ENCODE data around the gene DPP6. TPM values are rescaled to one million over a fixed set of nuclear protein-coding genes. Genes with fewer than 3 reads are reported as not detected.

Gene DPP6
- total and polyA plus RNA-seq, 5 donors = 0.07 to 0.35 (median 0.11) TPM; not detected in 2

GRCh38 chr7:154627646-154628290, 575.6 kb downstream of the DPP6 start:
- no peak for ATAC-seq
- Histone ChIP-seq H3K27me3 (ENCODE audit: control insufficient read depth, insufficient read depth) (no peaks in the 10 kb centered on the region), H3K4me1 (ENCODE audit: control insufficient read depth, insufficient read depth, low read length) (no peaks in the 10 kb centered on the region), H3K4me3 (ENCODE audit: low read length) (no peak overlapping the region), H3K27ac (ENCODE audit: low read length) (no peak overlapping the region), H3K9me3 (ENCODE audit: control insufficient read depth, low read length) (no peaks in the 10 kb centered on the region)
- intact Hi-C loops (cut with DNase I) = no loop called here
- no peak for DNase-seq
- 74% methylated on average over 5 of the region's 5 CpGs for WGBS

GRCh38 chr7:154628556-154628955, 576.4 kb downstream of the DPP6 start:
- no peaks in the 10 kb centered on the region for H3K27me3 ChIP-seq (ENCODE audit: control insufficient read depth, insufficient read depth)
- no peak for DNase-seq
- H3K4me3 ChIP-seq (ENCODE audit: low read length) = no peak overlapping the region
- H3K27ac ChIP-seq (ENCODE audit: low read length) = no peak overlapping the region
- no peaks in the 10 kb centered on the region for H3K4me1 ChIP-seq (ENCODE audit: control insufficient read depth, insufficient read depth, low read length)
- no peak for ATAC-seq
- no peaks in the 10 kb centered on the region for H3K9me3 ChIP-seq (ENCODE audit: control insufficient read depth, low read length)
- WGBS = 52% methylated on average over 7 of the region's 7 CpGs
- intact Hi-C loops (cut with DNase I) = no loop called here

- H3K9me3 ChIP-seq (ENCODE audit: control insufficient read depth, low read length) = no peaks in the 10 kb centered on the region
- no peaks in the 10 kb centered on the region for H3K27me3 ChIP-seq (ENCODE audit: control insufficient read depth, insufficient read depth)
- no peak overlapping the region for H3K27ac ChIP-seq (ENCODE audit: low read length)
- intact Hi-C loops (cut with DNase I) = no loop called here
- H3K4me3 ChIP-seq (ENCODE audit: low read length) = no peak overlapping the region
- DNase-seq (no peak), ATAC-seq (no peak)
- WGBS = 34% methylated on average over 4 of the region's 4 CpGs
- H3K4me1 ChIP-seq (ENCODE audit: control insufficient read depth, insufficient read depth, low read length) = no peaks in the 10 kb centered on the region
Measured at GRCh38 chr7:154631162-154631561, 579.0 kb downstream of the DPP6 start.

DNA sequence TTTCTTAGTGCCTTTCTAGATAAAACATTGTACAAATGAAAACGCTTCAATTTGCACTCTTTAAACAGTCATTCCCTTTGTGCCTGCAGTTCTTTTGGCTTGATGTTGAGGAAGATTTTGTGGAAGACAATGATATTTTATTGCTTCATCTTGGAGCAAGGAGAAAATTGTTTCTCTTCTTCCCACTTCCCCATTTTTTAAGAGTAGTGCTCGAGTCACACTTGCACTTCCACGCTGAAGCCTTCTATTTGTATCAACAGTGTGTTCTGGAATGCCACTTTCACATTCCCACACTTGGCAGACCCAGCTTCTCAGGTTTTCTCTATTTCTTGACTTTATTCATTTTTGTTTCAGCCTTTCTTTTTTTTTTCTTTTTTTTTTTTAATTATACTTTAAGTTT, 581.4 kb downstream of the DPP6 start:
- H3K4me3 ChIP-seq (ENCODE audit: low read length) = no peak overlapping the region
- H3K4me1 ChIP-seq (ENCODE audit: control insufficient read depth, insufficient read depth, low read length) = no peaks in the 10 kb centered on the region
- no peak overlapping the region for H3K27ac ChIP-seq (ENCODE audit: low read length)
- WGBS = 83% methylated on average over 3 of the region's 3 CpGs
- DNase-seq (no peak), ATAC-seq (no peak)
- H3K27me3 ChIP-seq (ENCODE audit: control insufficient read depth, insufficient read depth) = no peaks in the 10 kb centered on the region
- no peaks in the 10 kb centered on the region for H3K9me3 ChIP-seq (ENCODE audit: control insufficient read depth, low read length)
- intact Hi-C loops (cut with DNase I) = no loop called here

GRCh38 chr7:154638286-154638685, 586.1 kb downstream of the DPP6 start:
- no peaks in the 10 kb centered on the region for H3K27me3 ChIP-seq (ENCODE audit: control insufficient read depth, insufficient read depth)
- DNase-seq = no peak
- no peak for ATAC-seq
- no peak overlapping the region for H3K27ac ChIP-seq (ENCODE audit: low read length)
- 68% methylated on average over 9 of the region's 9 CpGs for WGBS
- intact Hi-C loops (cut with DNase I) = no loop called here
- no peaks in the 10 kb centered on the region for H3K4me1 ChIP-seq (ENCODE audit: control insufficient read depth, insufficient read depth, low read length)
- H3K9me3 ChIP-seq (ENCODE audit: control insufficient read depth, low read length) = no peaks in the 10 kb centered on the region
- H3K4me3 ChIP-seq (ENCODE audit: low read length) = no peak overlapping the region

- WGBS = 44% methylated on average over 10 of the region's 10 CpGs
- Histone ChIP-seq H3K27me3 (ENCODE audit: control insufficient read depth, insufficient read depth) (no peaks in the 10 kb centered on the region), H3K27ac (ENCODE audit: low read length) (no peak overlapping the region), H3K9me3 (ENCODE audit: control insufficient read depth, low read length) (no peaks in the 10 kb centered on the region), H3K4me1 (ENCODE audit: control insufficient read depth, insufficient read depth, low read length) (no peaks in the 10 kb centered on the region), H3K4me3 (ENCODE audit: low read length) (no peak overlapping the region)
- DNase-seq = no peak
- ATAC-seq = no peak
- intact Hi-C loops (cut with DNase I) = no loop called here
Measured at GRCh38 chr7:154640266-154640865, 588.2 kb downstream of the DPP6 start.

- no peaks in the 10 kb centered on the region for H3K9me3 ChIP-seq (ENCODE audit: control insufficient read depth, low read length)
- DNase-seq (no peak), ATAC-seq (no peak)
- H3K27ac ChIP-seq (ENCODE audit: low read length) = no peak overlapping the region
- H3K27me3 ChIP-seq (ENCODE audit: control insufficient read depth, insufficient read depth) = no peaks in the 10 kb centered on the region
- no peaks in the 10 kb centered on the region for H3K4me1 ChIP-seq (ENCODE audit: control insufficient read depth, insufficient read depth, low read length)
- intact Hi-C loops (cut with DNase I) = no loop called here
- 42% methylated on average over 4 of the region's 4 CpGs for WGBS
- H3K4me3 ChIP-seq (ENCODE audit: low read length) = no peak overlapping the region
Measured at GRCh38 chr7:154640917-154641316, 588.7 kb downstream of the DPP6 start.

GRCh38 chr7:154644366-154644765, 592.2 kb downstream of the DPP6 start:
- WGBS = 73% methylated on average over 3 of the region's 3 CpGs
- Histone ChIP-seq H3K4me1 (ENCODE audit: control insufficient read depth, insufficient read depth, low read length) (no peaks in the 10 kb centered on the region), H3K9me3 (ENCODE audit: control insufficient read depth, low read length) (no peaks in the 10 kb centered on the region), H3K4me3 (ENCODE audit: low read length) (no peak overlapping the region), H3K27me3 (ENCODE audit: control insufficient read depth, insufficient read depth) (no peaks in the 10 kb centered on the region), H3K27ac (ENCODE audit: low read length) (no peak overlapping the region)
- intact Hi-C loops (cut with DNase I) = no loop called here
- ATAC-seq (no peak), DNase-seq (no peak)

GRCh38 chr7:154646126-154647013, 594.2 kb downstream of the DPP6 start:
- DNase-seq = no peak
- Histone ChIP-seq H3K4me3 (ENCODE audit: low read length) (no peak overlapping the region), H3K9me3 (ENCODE audit: control insufficient read depth, low read length) (no peaks in the 10 kb centered on the region), H3K4me1 (ENCODE audit: control insufficient read depth, insufficient read depth, low read length) (no peaks in the 10 kb centered on the region), H3K27me3 (ENCODE audit: control insufficient read depth, insufficient read depth) (no peaks in the 10 kb centered on the region), H3K27ac (ENCODE audit: low read length) (no peak overlapping the region)
- ATAC-seq = no peak
- intact Hi-C loops (cut with DNase I) = no loop called here
- 84% methylated on average over 11 of the region's 11 CpGs for WGBS

DNA sequence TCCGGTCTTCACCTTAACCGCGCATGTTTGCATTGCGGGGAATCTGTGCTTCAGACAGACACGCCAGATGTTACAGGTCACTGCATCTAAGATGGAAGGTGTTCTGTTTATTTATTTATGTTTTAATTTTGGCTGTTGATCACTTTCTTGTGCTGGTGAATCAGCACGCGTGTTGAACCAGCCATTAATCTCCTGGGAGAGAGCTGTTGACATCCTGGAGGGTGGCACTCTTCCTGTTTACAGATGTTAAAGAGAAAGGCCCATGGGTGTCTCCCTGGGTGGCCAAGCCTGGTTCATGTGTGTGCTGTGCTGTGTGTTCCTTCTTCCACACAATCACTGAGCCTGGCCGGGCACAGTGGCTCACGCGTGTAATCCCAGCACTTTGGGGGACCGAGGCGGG, 595.4 kb downstream of the DPP6 start:
- no peak overlapping the region for H3K4me3 ChIP-seq (ENCODE audit: low read length)
- H3K4me1 ChIP-seq (ENCODE audit: control insufficient read depth, insufficient read depth, low read length) = no peaks in the 10 kb centered on the region
- H3K9me3 ChIP-seq (ENCODE audit: control insufficient read depth, low read length) = no peaks in the 10 kb centered on the region
- WGBS = 87% methylated on average over 12 of the region's 12 CpGs
- ATAC-seq (no peak), DNase-seq (no peak)
- H3K27ac ChIP-seq (ENCODE audit: low read length) = no peak overlapping the region
- intact Hi-C loops (cut with DNase I) = no loop called here
- H3K27me3 ChIP-seq (ENCODE audit: control insufficient read depth, insufficient read depth) = no peaks in the 10 kb centered on the region

GRCh38 chr7:154649015-154649414, 596.8 kb downstream of the DPP6 start:
- no peaks in the 10 kb centered on the region for H3K27me3 ChIP-seq (ENCODE audit: control insufficient read depth, insufficient read depth)
- no peaks in the 10 kb centered on the region for H3K4me1 ChIP-seq (ENCODE audit: control insufficient read depth, insufficient read depth, low read length)
- 75% methylated on average over 5 of the region's 5 CpGs for WGBS
- H3K4me3 ChIP-seq (ENCODE audit: low read length) = no peak overlapping the region
- H3K27ac ChIP-seq (ENCODE audit: low read length) = no peak overlapping the region
- no peak for ATAC-seq
- DNase-seq = no peak
- intact Hi-C loops (cut with DNase I) = no loop called here
- no peaks in the 10 kb centered on the region for H3K9me3 ChIP-seq (ENCODE audit: control insufficient read depth, low read length)
